HL-60/S4 treated with phorbol 12-myristate 13-acetate at 8.2 ng/mL for 4 days and 3 days (cell line): ENCODE data around the gene ERGIC1.

Source experiments
- in situ Hi-C: fragments of 300-500 bp; cut with MboI; formaldehyde crosslinking; loops from 2 replicates; pipeline ENCODE4 v1.15.0; 2022; ENCODE audit warnings: low sequenced_read_pairs

ERGIC1 gene

DNA sequence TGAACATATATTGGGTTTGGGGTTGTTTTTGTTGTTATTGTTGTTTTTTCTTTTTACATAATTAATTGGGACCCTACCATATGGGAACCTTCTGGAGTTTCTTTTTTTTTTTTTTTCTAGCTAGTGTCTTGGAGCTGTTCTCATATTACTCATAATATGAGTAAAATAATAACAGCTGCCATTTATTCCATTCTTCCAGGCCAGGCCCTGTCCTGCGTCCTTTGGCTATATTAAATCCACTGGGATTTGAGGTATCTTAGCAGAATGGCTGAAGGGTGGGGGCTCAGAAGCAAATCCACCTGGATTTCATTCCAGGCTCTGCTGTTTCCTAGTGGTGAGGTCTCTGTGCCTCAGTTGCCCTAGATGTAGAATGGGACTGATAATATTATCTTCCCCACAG, 77.9 kb downstream of the ERGIC1 start:
- in situ Hi-C loops, result no loop called here

DNA sequence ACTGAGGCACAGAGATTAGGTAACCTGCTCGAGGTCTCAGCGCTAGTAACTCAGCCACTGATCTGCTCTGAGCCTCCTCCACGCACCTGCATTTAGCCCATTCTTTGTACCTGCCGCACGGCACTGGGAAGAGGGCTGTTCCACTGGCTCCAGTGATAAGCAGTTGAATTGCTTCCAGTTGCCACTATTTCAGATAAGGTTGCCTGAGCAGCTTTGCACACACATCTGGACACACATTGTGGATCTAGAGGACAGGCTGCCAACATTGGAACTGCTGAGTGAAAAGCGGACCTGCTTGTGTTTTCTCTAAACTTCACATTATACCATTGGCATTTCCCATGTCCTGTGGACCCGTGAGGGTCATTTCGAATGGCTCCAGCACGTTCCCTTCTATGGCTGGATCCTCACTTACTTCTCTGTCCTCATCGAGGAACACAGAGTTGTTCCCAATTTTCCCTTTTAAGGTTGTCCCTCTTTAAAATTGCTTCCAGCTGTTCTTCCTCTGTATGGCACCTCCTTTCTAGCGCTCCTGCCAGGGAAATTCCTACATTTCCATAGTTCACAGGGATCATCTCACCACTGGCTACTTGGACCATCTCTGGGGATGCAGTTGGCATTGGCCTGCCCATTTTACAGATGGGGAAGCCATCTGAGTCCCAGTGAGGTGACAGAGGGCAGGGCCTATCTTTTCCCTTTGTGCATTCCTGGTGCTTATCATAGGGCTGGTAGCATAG, 79.2 kb downstream of the ERGIC1 start:
- in situ Hi-C loops, result no loop called here

DNA sequence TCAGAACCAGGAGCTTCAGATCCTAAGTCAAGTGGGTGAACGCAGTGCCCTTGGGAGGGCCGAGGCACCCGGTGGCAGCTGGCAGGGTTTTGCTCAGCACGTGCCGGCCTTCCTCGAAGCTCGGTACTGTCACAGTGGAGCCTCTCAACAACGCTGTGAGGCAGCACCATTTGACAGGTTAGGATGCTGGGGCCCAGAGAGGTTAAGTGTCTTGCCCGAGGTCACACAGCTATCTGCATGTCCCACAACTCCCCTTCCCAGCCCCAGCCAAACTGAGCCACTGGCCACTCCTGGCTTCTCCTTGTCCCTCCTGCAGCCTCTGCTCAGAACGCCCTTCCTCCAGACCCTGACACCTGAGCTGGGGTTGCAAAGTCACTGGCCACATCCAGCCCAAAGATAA, 81.5 kb downstream of the ERGIC1 start:
- in situ Hi-C loops, result no loop called here

DNA sequence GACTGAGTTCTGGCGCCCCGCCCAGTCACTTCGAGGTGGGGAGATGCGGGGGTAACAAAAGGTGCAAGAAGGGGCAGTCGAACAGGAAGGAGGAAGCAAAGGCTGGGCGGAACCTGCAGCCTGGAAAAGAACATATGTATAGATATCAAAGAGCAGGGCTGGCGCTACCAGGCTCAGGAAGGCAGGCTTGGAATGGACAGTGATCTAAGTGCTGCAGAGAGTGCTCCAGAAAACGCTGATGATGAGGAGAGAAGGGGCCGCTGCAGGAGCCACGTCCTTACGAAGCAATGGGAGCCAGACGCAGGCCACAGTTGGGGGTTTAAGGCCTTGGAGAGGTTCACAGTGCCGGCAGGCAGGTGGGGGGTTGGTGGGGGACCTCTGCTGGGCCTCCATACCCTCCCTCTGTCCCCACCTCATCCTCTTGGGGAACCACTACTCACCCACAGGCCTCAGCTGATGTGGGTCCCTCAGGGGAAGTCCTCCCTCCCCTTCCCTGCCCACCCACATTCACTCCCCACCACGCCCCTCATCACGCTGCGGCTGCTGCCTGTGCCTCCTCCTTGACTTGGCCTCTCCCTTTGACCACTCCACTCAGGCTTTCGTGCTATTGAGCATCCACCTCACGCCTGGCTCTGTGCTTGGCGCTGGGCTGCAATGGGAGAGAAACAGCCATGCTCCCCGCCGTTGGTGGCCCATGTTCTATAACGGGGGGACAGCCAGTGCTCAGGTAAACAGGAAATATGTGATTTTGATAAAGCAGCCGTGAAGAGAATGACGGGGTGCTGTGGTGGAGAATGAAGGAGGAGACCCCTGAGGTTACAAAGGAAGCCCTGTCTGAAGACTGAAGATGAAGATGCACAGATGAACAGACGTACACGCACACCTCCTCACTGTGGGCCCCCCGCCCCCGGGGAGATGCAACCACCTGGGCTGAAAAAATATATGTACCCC, 84.6 kb downstream of the ERGIC1 start:
- in situ Hi-C loops, result no loop called here

DNA sequence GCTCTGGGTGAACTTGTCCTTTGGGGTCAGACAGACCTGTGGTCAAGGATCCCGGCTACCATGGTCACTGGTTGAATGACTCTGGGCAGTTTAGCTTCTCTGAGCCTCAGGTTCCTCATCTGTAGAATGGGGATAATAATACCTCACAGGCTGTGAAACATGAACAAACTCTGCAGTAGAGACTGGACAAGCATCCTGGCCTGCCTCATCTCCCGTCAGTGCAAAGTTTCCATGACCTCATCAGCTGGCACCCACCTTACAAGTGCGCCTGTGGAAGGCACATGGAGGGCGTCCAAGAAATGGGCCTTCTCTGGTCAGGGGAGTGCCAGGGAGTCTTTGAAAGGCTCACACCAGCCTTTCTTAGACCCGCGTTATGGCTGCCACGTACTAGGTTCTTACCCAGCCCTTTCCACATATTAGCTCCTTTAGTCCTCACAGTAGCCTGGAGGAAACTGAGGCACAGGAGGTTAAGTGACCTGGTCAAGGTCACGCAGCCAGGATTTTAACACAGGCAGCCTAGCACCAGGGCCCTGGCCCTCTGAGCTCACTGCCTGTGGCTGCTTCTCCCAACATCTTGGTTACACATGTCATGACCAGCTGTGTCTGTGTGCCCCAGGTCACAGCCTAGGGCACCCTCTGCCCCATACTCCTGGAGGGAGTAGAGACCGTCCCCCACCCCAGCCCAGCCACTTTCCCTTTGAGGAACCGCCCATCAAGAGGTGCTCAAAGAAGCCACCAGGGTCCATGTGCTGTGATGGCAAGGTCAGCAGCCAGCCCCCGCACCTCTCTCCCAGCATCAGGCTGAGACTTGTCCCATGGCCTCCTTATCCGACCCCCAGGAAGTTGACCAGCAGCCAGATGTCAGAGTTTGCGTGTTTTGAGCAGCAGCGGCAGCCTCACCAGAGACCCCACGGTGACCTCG, 85.7 kb downstream of the ERGIC1 start:
- in situ Hi-C loops, result no loop called here

DNA sequence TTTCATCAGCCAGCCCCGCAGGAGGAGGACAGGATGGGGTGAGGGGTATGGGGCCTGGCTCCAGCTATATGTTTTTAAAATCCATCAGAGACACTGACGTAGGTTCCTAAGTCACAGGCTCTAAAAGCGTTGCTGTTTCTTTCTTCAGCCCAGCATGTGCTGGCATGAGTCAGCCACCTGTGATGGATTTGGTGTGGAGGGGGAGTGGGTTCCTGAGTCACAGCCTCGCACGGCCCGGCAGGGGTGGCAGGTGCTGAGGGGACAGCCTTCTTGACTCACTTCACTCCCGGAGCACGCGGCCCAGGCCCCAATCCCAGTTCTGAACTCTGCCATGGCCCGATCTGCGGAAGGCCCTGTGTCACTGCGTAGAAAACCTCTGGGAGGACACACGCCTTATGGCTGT, 86.4 kb downstream of the ERGIC1 start:
- in situ Hi-C loops, result no loop called here

DNA sequence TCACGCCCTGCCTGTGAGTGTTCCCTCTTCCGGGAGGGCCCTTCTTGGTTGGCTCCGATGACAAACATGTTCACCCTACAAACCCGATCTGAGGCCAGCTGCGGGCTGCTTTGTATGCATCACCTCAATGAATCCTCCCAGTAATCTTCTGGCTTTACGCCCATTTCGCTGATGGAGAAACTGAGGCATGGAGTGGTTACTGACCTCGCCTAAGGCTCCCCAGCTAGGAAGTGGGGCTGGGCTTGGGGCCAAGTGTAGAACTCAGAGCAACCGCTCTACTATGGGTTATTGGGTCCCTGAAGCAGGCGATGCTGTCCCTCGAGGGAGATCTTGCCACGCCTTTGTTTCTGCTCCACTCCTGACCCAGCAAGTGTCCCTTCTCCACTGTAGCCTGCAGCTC, 86.9 kb downstream of the ERGIC1 start:
- in situ Hi-C loops, result no loop called here

DNA sequence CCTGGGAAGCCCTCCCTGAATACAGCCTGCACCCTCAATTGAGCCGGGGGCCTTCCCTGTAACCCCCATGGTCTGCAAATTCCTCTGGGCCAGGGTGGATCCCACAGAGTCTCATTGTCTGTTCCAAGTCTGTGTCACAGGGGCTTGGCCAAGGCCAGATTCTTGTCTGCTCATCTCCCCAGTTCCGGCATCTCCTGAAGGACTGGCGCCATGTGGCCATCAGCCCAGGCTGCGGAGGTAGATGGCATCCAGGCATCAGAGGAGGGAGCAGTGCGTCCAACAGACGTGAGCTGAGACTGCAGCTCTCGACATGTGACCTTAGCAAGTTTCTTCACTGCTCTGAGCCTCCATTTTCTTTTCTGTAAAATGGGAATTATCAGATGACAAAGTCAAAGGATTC, 87.9 kb downstream of the ERGIC1 start:
- in situ Hi-C loops, result no loop called here

DNA sequence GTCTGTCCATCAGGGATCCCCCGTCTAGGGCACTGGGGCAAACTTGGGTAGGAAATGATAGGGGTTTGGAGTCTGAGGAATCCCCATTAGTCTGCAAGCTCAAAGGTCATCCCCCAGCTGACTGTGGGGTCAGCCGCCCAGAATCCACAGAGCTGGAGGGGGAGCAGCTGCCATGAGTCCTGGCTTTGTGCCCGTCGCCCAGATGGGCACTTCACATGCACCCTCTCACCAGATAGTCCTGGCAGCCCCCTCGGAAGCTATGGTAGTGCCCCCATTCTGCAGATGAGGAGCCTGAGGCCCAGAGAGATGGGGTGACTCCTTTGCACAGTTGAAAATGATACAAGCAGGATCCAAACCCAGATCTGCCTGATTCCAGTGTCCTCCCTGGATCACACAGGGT, 89.5 kb downstream of the ERGIC1 start:
- in situ Hi-C loops, result no loop called here

DNA sequence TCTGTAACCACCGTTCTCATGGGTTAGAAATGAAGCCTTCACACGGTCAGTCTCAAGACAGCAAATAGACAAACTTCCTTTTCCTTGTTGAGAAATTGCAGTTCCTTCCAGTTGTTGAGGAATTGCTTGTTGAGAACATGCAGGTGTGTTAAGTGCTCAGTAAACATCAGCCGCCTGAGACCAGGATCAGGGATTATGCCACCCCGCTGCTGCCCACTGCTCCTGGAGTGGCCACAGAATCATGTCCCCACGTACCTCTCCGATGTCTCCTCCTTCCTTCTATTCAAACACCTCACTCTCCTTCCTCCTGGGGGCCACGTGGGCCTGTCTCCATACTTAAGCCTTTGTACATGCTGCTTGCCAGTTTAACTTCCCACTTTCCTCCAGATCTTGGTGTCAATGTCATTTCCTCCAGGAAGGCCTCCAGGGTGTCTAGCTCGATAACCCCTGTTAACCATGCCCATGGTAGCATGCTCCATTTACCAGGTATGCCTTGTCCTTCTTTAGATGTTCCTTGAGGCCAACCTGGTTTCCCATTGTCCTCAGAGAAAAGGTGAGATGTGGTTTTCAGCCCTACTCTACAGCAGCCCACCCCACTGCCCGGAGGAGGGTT, 91.4 kb downstream of the ERGIC1 start:
- in situ Hi-C loops, result loop anchor here (5.0 to 25.0 kb wide), 2 partner anchors 208 to 438 kb away; no protein-coding TSS in a partner anchor

DNA sequence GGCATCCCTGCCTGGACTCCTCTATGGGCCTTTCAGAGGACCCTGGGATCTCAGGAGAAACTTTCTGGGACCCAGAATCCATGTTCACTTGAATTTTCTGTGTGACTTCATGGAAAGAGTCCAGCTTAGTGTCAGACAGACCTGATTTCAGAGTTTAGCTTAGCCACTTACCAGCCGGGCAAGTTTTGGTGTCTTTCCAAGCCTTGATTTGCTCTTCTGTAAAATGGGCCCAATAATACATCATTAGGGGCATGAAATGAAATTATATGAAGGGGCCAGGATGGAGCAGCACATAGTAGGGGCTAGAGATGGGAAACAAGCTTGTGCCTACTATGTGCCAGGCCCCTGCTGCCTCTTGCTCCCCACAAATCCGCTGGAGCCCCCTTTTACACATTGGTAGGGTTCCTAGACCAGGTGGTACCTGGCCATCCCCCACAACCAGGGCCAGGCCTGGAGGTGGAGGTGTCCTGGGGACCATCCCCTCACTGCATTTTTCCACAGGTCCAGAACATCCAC, 92.0 kb downstream of the ERGIC1 start:
- in situ Hi-C loops, result loop anchor here (5.0 to 25.0 kb wide), 2 partner anchors 209 to 439 kb away; no protein-coding TSS in a partner anchor

DNA sequence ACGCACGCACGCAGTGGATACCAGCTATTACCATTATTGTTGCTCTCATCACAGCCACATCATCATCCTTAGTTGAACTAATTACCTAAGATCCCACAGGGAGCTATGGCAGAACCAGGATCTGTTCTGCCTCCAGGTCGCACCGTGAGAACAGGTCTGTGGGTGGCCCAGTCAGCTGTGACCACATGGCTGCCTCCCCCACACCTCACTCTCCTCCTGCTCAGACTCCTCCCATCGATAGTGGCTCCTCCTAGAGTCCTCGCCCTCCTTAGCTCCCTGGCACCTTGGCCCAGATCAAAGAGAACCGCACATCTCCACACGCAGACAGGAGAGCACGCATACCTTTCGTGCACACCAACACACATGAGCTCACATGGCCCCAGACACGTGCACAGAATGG, 92.7 kb downstream of the ERGIC1 start:
- in situ Hi-C loops, result loop anchor here (5.0 to 25.0 kb wide), 2 partner anchors 209 to 439 kb away; no protein-coding TSS in a partner anchor

DNA sequence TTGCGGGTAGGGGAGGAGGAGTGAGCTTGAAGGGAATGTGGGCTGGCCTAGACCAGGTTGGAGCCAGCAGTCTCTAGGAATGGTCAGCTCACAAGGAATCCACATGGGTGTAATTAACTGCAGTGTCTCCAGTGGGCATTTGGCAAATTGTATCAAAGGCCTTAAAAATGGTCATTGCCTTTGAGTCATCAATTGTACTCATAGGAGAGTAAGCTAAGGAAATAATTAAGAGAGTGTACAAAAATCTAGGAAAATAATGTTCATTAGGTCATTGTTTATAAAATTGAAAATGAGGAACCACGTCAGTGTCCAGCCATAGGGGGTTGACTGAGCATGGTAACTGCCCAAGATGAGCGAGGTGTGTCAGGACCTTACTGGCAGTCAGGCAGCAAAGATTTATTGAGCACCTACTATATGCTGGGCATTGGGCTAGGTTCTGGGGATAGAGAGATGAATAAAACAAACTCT, 95.4 kb downstream of the ERGIC1 start:
- in situ Hi-C loops, result loop anchor here (5.0 to 25.0 kb wide), 2 partner anchors 212 to 442 kb away; no protein-coding TSS in a partner anchor

DNA sequence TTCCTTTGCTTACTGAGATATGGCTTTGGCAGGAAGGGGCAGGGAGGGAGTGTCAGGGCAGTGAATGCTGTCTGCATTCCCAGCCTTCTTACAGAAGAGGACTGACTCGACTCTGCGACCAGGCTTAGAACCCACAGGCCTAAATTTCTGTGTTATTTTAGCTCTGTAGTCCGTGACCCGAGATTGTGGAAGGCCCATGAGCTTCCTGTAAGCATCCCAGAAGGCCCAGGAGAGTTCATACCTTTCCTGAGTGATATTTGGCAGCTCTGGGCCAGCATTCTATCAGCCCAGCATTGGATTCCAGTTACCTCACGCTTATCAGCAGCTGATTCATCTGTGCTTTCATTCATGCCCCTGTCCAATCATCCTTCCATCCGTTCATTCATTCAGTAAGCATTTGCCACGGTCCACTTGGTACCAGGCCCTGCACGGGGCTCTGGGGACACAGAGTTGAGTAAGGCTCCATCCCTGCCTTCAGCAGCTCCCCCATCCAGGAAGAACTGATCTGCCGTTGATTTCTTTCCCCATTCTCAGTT, 97.0 kb downstream of the ERGIC1 start:
- in situ Hi-C loops, result loop anchor here (25.0 kb wide), 1 partner anchor 444 kb away; no protein-coding TSS in a partner anchor

DNA sequence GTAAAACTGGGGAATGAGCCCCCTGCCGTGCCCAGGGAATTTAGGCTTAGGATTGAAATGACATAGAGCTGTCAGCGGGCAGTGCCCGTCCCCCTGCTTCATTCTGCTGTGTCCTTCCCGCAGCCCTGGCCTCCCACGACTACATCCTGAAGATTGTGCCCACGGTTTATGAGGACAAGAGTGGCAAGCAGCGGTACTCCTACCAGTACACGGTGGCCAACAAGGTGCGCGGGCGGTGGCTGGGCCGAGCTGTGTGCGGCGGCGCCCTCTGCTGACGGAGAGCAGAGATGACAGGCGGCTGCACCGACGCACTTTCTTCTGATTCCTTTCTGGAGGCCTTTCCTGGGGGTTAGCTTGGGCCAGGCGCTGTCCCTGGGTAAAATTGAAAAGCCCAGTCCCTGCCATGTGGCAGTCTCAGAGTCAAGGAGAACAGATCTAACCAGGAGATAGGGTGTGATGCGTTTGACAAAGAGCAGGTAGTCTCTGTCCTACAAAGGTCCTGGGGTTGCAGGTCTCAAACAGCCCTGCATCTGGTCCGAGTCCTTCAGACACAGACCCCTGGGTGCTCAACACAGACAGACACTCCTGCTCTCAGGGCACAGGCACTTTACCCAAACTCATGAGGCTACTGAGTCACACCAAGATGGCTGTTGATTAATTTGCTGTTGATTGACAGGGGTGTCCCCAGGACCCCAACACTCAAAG, 98.4 kb downstream of the ERGIC1 start:
- in situ Hi-C loops, result loop anchor here (25.0 kb wide), 1 partner anchor 445 kb away; no protein-coding TSS in a partner anchor

DNA sequence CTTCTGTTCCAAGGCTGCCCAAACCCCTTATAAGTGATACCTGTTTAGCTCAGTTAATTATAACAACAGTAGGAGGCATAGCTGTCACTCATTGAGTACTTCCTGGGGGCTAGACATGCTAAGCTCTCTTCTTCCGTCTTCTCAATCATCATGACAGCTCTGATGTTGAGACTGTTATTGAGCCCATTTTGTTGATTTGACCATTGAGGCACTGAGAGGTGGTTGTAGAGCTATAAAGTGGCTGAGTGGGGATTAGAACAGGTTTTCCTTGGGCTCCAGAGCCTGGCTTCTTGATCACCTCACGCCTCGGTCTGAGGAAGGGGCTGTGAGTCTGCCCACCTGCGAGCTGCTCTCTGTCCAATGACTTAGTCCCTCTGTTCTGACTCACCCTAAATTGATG, 99.2 kb downstream of the ERGIC1 start:
- in situ Hi-C loops, result loop anchor here (25.0 kb wide), 1 partner anchor 446 kb away; no protein-coding TSS in a partner anchor

DNA sequence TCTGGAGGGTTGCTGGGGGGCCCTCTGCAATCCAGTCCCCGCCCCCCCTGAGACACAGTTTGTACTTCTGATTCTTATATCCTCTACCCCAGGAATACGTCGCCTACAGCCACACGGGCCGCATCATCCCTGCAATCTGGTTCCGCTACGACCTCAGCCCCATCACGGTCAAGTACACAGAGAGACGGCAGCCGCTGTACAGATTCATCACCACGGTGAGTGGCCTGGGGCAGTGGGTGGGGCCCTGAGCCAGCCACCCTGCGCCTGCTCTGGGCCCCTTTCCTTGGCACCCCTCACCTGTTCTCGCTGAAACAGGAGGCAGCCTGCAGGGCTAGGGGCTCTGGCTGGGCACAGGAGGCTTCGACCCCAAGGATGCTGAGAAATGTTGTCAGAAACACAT, 101.0 kb downstream of the ERGIC1 start:
- in situ Hi-C loops, result loop anchor here (25.0 kb wide), 1 partner anchor 448 kb away; no protein-coding TSS in a partner anchor

DNA sequence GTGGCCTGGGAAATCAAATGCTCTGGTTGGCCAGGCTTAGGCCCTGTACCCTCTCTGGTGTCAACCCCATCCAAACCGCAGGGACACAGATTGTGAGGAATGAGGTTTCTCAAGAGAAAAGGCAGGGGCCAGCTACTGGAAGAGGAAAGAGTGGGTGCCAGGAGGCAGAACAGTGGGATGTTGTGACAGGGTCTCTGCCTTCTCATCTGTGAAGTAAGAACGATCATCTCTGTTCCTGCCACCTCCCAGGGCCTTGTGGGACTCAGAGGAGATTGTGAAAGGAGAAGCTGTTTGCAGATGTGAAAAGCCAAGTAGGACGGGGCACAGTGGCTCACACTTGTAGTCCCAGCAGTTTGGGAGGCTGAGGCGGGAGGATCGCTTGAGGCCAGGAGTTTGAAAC, 102.3 kb downstream of the ERGIC1 start:
- in situ Hi-C loops, result loop anchor here (25.0 kb wide), 1 partner anchor 449 kb away; no protein-coding TSS in a partner anchor

DNA sequence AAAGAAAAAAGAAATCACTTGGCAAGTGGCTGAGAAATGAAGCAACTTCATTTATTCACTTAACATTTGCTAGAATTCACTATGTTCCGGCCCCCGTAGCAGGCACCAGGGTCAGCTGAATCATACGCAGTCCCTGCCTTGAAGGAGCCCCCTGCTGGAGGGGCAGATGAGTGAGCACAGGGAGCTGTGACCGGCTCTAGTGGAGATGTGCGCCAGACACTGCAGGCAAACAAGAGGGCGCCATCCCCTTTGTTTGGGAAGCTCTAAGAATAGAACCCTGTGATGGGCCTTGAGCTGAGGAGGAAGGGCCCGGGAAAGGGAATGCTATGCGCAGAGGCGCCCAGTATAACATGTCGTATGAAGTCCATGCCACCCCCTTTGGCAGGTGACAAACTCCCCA, 105.0 kb downstream of the ERGIC1 start:
- in situ Hi-C loops, result loop anchor here (25.0 kb wide), 1 partner anchor 452 kb away; no protein-coding TSS in a partner anchor
